GM18498 (cell line): Measurements from ENCODE around the gene SORBS1.
"Not testable (repeated sequence)": the region's sequence is repeated elsewhere in the genome, so short reads cannot be mapped to it uniquely, and the experiment has no call there.

Experiments
- ATAC-seq: cut with Tn5 transposase; IDR thresholded peaks from one replicate; pipeline ENCODE4 v1.9.1; 2021; ENCODE audit warnings: mild to moderate bottlenecking, moderate library complexity; ENCODE audit not compliant: unreplicated experiment

SORBS1 gene

DNA sequence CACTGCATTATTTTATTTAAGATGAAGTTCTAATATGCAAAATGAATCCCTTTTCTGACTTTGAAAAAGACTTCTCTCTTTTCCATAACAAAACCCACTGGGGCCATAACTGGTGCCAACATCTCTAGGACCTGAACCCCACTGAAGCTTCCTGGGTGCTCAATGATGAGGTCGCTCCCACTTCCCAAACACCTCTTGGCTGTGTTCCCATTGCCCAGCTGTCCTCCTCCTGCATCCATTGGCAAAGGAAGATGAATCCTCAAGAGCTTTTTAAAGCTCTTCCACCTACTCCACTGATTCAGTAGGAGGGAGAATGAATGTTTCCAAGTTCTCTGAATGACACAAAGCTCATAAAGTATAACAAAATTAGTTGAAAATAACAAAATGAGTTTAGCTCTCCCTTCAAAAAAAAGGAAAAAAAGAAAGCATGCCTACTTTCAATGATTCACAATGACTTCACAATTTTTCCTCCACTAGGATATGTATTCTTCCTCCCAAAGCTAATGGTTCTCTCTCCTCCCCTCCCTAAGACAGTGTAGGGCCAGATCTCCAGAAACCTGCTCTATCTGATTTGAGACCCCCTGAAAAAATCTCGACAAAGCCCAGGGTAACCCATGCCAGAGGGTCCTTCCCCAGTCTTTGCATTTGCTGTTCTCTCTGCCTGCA, 64.8 kb downstream of the SORBS1 start:
- no peak for ATAC-seq

DNA sequence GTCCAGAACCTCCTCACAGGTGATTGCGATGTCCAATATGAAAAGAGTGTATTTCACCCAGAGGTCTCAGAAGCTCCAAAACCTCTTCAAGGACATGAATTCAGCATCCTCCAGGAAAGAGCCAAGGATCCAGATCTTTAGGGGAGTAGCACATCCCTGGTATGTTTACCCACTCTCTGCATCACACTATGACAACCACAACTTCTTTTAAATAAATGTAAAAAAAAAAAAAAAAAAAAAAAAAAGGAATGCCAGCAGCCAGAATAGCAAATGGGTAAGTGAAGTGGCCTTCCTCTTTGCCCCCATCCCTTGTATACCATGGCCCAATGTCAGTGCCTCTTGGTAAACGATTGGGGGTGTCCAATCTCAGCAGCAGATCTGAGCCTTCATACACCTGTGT, 67.3 kb downstream of the SORBS1 start:
- no peak for ATAC-seq

DNA sequence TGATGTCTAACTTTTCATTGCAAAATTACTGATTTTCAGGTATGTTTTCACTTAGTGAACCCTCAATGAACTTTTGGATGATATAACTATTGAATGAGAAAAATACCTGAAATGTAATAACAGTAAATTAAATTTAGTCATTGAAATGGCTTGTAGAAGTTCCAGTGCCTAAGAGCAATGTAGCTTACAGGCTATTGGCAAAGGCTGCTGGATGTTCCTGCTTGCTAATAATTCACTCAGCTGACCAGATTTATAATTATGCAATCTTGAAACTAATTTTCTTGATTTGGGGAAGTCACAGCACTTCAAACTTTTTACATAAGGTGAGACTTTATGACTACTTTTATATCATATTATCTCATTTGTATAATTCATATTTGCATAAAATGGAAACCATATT, 73.2 kb downstream of the SORBS1 start:
- ATAC-seq = no peak

DNA sequence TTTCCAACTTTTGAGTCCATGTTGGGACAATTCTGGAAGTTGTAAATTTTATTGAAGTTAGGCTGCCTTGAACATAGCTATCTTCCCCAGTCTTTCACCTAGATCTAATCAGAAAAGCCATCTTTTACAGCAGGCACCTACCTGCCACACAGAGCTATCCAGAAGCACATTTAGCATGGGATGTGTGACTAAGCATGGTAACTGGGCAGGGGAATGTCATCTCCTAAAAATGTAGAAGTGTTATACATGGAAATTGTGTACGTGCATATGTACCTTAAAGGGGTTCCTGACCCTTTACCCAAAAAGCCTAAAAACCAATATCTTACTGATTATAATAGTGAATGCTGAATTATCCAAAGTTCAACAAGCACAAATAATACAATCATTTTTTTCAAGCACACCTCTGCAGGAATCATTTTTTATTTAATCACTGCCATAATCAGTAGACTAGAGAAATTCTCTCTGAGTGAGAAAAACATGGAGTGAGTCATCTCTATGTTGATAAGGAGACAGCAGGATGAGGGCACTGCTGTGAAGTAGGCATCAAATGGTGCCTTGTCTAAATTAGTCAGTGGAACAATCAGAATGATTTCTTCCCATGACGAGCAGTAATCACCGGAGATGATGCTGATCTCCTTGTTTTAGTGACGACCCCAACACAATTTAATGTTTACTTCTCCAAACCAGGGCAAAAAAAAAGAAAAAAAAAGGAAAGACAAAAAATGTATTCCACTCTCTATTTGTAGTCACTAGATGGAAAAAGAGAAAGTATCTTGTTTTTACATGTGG, 75.9 kb downstream of the SORBS1 start:
- no peak for ATAC-seq

DNA sequence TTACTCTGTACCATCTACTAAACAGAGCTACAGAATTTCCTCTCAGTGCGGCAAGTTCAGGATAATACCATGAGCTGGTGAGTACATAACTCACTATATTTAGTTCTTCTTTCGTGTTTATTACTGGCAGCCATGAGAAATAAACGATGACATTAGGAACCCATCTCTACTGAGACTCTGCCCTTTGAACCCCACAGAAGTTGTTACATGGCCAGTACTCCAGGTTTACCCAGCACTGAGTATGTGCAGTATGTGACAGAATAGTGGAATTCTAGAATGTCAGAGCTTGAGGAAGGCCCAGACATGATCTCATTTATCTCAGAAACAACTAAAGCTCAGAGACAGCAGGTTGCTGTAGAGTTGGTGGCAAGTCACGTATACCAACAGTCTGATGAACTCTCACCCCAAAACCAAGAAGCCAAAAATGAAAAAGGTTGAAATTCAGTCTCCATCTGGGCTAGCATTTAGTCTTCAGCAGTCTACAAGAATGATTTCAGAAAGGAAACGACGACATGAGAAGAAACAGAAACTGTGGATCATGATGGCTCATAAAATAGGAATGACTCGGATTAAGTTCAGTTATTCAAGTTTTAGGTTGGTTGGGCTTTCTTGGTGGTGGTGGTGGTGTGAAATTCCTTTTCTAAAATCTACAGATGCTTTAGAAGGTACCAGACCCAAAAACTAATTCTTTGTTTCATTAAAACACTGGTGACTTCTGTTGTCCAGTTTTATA, 78.5 kb downstream of the SORBS1 start:
- ATAC-seq = no peak

DNA sequence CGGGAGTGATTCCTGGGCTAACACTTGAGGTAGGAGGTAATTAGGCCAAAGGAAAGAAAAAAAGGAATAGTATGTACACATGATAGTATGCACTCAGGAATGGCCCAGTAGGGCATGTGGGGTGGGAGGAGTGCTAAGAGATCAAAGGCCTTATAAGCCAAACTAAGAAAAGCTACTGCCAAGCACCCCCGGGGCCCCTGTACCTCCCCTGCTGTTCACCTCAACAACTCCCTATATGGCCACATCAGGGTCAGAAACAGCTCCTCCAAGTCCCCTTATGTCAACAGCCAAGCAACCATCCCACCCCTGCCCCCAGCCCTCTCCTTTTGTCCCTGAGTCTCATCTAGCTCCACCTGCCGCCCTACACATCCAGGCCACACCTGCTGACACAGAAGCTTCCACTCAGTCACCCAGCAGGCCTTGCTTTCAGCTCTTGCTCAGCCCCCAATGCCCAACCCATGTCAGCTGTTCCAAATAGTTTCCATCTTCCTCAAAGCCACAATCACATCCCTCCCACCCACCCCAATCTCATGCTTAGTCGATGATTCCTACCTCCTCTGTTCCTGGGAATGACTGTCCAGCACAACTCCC, 80.2 kb downstream of the SORBS1 start:
- ATAC-seq = no peak

DNA sequence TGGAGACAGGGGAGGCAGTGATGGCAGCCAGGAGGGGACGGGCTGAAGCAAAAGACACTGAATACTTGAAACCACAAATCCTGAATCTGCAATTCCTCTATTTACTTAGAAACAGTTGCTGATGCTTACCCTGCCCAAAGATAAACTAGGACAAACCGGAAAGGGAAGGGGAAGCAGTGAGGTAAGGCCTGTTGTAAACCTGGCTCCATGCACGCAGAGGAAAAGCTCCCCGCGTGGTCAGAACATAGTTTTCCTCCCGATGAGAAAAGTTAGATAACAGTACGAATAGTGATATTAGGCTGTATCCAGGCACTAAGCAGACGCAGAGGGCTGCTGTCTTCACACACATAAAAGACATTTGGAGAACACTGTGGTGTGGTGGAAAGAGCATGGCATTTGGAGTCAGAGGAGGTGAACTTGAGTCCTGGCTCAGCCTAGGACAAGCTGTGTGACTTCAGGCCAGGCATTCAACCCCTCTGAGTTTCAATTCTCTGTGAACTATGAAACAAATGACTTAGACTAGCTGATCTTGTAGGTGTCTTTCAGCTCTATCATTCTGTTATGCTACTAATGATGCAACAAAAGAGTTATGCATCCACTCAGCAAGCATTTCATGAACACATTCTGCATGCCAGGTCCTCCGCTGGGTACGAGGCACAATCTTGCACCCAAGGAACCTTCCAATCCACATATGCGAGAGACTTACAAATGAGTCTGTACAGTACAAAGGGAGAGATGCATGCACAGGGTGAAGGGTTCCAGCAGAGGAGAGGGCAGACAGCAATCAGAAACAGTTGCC, 80.9 kb downstream of the SORBS1 start:
- no peak for ATAC-seq

DNA sequence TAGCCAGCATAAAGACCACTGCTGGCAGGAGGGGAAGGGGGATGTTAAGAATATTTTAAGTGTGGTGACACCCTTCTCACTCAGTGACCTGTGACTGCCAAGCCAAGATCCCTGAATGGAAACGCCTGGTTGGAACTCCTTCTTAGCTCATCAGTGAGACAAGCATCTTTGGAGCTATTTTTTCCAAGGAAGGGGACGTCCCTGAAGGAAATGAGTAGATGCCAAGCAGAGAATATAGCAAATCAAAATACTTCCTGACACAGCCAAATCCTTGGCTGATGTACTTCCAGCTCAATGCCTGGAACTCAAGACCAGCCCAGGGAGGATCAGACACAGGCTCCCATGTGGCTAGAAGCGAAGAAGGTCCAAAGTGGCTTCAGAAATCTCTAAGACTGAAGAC, 82.2 kb downstream of the SORBS1 start:
- no peak for ATAC-seq

DNA sequence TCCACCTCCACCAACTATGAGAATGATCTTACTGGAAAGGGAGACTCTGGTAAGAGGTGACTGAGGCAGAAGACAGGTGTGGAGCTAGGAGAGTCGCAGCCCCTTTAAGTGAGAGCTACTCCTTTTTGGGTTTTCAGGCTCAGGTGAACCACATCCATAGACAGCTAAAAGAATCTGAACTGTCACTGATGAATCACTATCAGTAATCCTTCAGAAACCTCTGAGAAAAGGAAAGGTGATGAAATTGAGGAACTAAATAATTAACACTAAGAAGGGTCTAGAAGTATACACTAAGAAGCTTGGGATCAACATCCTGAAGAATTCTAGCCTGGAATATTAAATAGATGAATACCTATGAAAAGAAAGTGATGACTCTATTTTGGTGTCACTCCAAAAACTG, 83.0 kb downstream of the SORBS1 start:
- ATAC-seq = no peak

DNA sequence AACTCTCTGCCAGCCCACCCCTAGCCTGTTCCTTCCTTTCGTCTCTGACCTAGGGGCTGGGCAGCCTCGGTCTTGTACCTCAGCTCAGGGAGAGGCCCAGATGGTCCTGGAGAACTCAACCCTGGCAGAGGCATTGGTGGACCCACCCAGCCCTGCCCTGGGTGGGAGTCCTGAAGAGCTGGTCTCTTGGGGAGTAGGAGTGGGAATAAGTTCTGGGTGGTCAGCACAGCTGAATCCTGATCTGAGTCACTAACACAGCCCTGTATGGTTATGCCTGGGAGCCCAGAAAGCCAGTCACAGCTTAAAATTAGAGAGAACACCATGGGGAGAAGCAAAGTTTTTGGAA, 84.0 kb downstream of the SORBS1 start:
- ATAC-seq = no peak

DNA sequence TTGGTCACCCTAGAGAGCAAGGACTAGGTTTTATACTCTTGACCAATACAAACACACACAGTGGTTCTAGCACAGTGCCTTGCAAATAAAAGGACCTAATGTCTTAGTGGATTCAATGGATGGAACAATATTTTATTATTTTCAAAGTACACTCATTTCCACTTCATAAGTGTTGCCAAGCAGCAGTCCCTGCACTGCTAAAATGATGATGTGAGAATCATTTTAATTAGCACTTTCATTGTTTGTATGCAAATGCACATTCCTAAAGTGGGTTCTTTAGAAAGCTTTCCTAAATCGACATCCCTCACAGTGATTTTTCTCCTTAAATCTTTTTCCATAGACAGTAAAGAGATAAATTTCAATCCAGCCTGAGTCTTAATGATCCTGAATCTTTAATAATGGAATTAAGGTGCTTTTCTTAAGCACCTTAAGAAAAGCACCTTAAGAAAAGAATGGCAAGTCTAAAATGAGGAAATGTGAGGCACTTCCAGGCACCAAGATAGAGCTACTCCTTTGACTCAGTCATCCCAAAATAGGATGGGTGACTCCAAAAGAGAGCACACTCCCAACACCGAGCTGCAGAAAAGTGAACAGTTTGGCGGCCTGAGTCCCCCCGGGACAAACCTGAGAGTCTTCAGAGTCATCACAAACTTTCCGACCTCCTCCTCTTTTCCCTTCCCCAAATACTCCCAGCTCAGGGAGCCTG, 84.5 kb downstream of the SORBS1 start:
- ATAC-seq = no peak

DNA sequence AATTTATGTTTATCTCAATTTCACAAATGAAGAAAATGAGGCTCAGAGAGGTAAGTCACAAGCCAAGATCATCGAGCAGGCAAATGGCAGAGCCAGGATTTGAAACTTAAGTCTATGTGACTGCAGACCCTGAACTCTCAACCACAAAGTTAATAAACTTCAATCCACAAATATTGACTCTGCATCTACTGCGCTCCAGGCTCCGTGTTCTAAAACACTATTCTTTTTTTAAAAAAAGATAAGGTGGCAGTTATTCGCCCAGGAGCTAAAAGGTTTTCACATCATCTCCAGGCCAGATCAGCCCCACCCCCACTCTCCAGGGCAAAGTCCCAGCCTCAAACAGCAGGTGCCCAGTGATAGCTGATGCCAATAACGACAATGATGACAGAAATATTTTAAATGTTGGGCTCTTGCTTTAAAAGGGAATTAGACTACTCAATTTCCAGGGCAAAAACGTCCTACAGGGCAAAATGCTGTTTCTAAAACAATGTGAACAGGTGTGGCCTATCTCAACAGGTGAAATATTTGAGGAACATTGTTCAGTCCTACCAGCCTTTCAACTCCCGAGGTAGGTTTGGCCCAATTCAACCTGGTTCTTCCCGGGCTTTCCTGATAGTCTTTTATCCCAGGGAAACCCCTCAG, 85.2 kb downstream of the SORBS1 start:
- ATAC-seq = no peak

DNA sequence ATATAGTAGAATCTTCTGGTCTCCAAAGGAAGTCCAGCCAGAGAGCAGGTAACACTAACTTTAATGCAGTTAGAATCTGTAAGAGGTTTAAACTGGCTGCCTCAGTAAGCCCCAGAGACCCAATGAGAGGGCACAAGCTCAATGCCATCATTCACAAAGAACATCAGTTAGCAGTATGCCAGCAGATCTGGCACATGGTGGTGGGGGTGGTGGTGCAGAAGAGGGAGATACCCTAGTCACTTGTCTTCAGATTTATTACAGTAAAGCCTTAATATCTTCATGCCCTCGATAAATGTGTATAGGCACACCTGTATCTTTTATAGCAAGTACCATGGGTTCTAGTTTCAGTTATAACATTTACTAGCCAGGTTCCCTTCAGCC, 86.2 kb downstream of the SORBS1 start:
- no peak for ATAC-seq

DNA sequence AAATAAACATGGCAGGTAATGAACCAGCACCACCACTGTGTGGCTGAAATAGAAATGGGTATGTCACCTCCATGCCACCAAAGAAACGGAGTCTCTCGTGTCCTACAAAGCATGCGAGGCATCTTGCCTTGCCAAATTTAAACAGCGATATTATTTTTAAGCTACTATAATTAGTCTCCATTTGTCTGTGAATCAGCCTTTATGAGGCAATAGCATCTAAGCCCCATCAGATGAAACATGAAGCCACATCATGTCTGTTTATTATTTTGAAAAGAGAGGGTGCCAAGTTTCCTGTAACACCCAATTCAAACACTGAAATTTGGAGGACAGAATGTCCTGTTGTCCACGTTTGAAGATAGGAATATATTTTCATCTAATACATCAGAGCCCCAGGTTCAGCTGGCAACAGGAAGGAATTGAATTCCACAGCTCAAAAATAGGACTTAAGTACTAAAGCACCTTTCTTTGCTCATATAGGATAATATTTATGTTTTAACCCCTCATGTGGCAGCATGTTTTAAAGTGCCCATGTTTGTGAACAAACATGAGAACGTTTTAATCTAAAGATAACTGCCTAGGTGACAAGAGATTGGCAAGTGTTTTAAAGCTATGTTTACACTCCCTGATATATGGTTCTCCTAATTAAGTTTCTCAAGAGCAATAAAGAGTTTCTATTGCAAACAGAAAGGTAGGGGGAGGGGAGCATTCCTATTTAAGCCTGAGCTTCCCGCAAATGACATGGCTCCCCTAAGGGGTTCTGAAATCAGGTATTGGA, 86.8 kb downstream of the SORBS1 start:
- no peak for ATAC-seq

DNA sequence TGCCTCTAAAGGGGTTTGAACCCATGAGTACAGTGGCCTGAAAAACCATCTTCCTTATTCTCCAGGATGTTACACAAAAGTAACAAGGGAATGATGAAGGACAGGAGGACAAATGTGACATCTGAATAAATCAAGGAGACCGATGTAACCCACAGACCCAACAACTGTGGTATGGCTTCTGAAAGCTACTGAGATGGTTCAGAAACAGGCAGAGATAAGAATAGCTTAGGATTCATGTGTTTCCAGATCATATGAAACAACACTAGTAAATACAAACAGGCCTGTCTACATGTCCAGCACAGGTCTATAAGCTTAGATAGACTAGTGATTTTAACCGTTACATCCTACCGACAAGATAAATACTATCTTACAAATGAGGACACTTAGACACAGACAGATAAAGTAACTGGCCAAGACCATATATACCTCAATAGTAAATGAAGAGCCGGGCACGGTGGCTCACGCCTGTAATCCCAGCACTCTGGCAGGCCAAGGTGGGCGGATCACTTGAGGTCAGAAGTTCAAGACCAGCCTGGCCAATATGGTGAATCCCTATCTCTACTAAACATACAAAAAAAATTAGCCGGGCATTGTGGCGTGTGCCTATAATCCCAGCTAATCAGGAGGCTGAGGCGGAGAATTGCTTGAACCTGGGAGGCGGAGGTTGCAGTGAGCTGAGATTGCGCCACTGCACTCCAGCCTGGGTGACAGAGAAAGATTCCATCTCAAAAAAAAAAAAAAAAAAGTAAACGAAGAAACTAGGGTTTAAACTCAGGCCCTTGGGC, 88.7 kb downstream of the SORBS1 start:
- no peak for ATAC-seq

DNA sequence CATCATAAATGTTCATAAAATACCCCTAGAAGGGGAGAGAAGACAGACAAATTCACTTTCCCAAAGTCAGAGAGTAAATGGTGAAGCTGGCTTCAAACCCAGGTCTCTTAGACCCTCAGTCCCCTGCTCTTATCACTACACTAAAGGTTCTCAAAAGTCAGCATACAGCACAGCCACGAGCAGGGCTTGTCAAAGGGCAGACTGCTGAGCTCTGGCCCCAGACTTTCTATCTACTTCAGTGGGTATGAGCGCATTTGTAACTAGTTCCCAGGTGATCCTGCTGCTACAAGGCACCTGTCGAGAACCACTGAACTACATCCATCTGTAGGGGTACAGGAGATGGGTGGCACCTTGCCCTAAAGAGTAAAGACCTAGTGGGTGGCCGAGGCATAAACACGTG, 91.5 kb downstream of the SORBS1 start:
- ATAC-seq = no peak

DNA sequence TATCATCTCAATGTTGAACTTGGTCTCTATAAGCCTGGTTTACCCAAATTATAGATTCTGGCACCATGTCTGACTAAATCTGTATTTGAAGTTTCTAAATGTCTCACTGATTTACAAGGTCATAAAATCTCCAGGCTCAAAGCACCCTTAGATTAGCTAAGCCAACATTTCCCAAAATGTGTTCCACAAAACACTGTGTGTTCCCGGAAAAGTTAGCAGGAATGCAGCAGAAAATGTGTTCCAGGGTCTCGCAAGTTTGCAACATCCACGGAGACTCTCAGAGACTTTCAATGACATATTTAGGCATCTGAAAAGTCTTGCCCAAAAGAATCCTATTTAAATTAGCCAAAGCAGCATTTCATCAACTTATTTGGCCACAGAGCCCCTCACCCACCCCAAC, 91.9 kb downstream of the SORBS1 start:
- no peak for ATAC-seq

DNA sequence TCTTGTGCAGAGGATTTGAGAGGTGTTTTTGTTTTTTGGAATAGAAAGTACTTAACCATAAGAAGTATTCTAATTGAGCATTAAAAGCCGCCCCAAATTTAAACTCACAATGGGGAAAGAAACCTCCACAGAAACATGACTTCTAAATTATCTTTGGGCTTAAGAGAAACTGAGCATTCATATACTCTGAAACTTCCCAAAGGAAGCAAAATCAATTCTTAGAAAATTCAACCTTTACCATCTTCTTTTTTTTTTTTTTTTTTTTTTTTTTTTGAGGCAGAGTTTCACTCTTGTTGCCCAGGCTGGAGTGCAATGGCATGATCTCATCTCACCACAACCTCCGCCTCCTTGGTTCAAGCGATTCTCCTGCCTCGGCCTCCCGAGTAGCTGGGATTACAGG, 93.5 kb downstream of the SORBS1 start:
- not testable (repeated sequence) for ATAC-seq
